ENCODE results near the gene SPTLC3.

SPTLC3 gene

GRCh38 chr20:13205425-13205824, 196.7 kb downstream of the SPTLC3 start:
- TF ChIP-seq CTCF (IDR thresholded peaks at IDR 0.05): no peak
- H3K36me3 ChIP-seq: no peaks in the 10 kb centered on the region
- no peaks in the 10 kb centered on the region for H3K4me1 ChIP-seq (ENCODE audit: control insufficient read depth in 1 of 2, insufficient read depth in 1 of 2, low read depth in 1 of 2, low read length in 1 of 2)
- no peaks in the 10 kb centered on the region for H3K27me3 ChIP-seq
- H3K4me3 ChIP-seq (ENCODE audit: low read depth in 1 of 2, low read length in 1 of 2): no peak overlapping the region
- no peak overlapping the region for H3K27ac ChIP-seq
- H3K9me3 ChIP-seq: no peaks in the 10 kb centered on the region

- no peaks in the 10 kb centered on the region for H3K27me3 ChIP-seq
- no peaks in the 10 kb centered on the region for H3K9me3 ChIP-seq
- no peak for TF ChIP-seq CTCF (IDR thresholded peaks at IDR 0.05)
- no peaks in the 10 kb centered on the region for H3K36me3 ChIP-seq
- H3K4me3 ChIP-seq (ENCODE audit: low read depth in 1 of 2, low read length in 1 of 2): no peak overlapping the region
- no peak overlapping the region for H3K27ac ChIP-seq
- H3K4me1 ChIP-seq (ENCODE audit: control insufficient read depth in 1 of 2, insufficient read depth in 1 of 2, low read depth in 1 of 2, low read length in 1 of 2): no peaks in the 10 kb centered on the region
Observed at GRCh38 chr20:13205848-13206434, 197.2 kb downstream of the SPTLC3 start.

DNA sequence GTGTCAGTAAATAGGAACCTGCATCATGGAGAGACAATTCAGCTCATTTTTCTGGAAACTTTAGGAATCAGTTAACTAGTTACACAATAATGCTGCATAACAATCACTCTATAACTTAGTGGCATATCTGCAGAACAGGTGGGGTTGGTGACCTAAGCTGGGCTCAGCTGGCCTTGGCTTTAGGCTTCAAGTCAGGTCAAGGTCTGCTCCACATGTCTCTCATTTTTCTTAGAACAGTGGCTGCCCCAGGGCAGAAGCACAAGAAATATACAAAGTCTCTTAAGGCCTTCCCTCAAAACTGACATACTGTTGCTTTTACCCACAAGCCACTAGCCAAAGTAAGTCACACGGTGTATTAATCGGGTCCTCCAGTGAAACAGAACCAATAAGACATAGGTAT, 198.2 kb downstream of the SPTLC3 start:
- H3K9me3 ChIP-seq: no peaks in the 10 kb centered on the region
- no peaks in the 10 kb centered on the region for H3K27me3 ChIP-seq
- H3K27ac ChIP-seq: no peak overlapping the region
- no peaks in the 10 kb centered on the region for H3K4me1 ChIP-seq (ENCODE audit: control insufficient read depth in 1 of 2, insufficient read depth in 1 of 2, low read depth in 1 of 2, low read length in 1 of 2)
- TF ChIP-seq CTCF (IDR thresholded peaks at IDR 0.05): no peak
- H3K36me3 ChIP-seq: no peaks in the 10 kb centered on the region
- H3K4me3 ChIP-seq (ENCODE audit: low read depth in 1 of 2, low read length in 1 of 2): no peak overlapping the region

GRCh38 chr20:13211956-13212618, 203.3 kb downstream of the SPTLC3 start:
- no peak for TF ChIP-seq CTCF (IDR thresholded peaks at IDR 0.05)
- peaks cover 41% of the 10 kb centered on the region for H3K27me3 ChIP-seq
- no peaks in the 10 kb centered on the region for H3K4me1 ChIP-seq (ENCODE audit: control insufficient read depth in 1 of 2, insufficient read depth in 1 of 2, low read depth in 1 of 2, low read length in 1 of 2)
- no peaks in the 10 kb centered on the region for H3K9me3 ChIP-seq
- H3K4me3 ChIP-seq (ENCODE audit: low read depth in 1 of 2, low read length in 1 of 2): no peak overlapping the region
- H3K36me3 ChIP-seq: no peaks in the 10 kb centered on the region
- H3K27ac ChIP-seq: no peak overlapping the region

DNA sequence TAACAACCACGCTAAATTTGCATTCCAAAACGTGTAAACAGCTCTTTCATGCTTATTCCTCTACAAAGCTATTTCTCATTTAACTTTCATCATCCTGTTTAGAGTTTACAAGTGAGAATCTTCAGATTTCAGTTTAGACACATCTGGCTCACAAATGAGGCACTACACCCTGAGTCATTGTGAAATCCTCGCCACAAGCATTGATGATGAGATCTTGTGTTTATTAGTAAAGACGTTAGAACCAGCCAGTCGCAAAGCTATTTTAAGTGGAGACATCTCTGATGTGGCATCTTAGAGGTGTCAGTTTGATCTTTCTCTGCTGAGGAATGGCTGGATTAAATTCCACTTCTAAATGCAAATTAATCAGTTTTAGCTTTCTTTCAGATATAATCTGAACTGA, 204.0 kb downstream of the SPTLC3 start:
- Histone ChIP-seq H3K4me3 (ENCODE audit: low read depth in 1 of 2, low read length in 1 of 2) (no peak overlapping the region), H3K27ac (no peak overlapping the region), H3K27me3 (peaks cover 48% of the 10 kb centered on the region), H3K4me1 (ENCODE audit: control insufficient read depth in 1 of 2, insufficient read depth in 1 of 2, low read depth in 1 of 2, low read length in 1 of 2) (no peaks in the 10 kb centered on the region), H3K36me3 (no peaks in the 10 kb centered on the region), H3K9me3 (no peaks in the 10 kb centered on the region)
- TF ChIP-seq CTCF (IDR thresholded peaks at IDR 0.05): no peak

Measured in neutrophil (primary cell).